Uterus (tissue), 2 donors: ENCODE results near the gene TESK2.

Experiments used
- CTCF ChIP-seq, 4 experiments: fragments of 200-600 bp in 2 of 4; fragments of 450-650 bp in 2 of 4; sonication (generic) in 2 of 4; IDR thresholded peaks; one replicate each; pipeline ENCODE4 v1.5.1; 2016 to 2019; ENCODE audit warnings: antibody characterized with exemption in 4 of 4, mild to moderate bottlenecking in 2 of 4, moderate library complexity in 1 of 4
- POLR2A ChIP-seq, 2 donors: fragments of 450-650 bp; IDR thresholded peaks; one replicate each; pipeline ENCODE4 v1.6.1; 2016; ENCODE audit warnings: antibody characterized with exemption in 2 of 2, mild to moderate bottlenecking in 1 of 2, moderate library complexity in 1 of 2

DNA sequence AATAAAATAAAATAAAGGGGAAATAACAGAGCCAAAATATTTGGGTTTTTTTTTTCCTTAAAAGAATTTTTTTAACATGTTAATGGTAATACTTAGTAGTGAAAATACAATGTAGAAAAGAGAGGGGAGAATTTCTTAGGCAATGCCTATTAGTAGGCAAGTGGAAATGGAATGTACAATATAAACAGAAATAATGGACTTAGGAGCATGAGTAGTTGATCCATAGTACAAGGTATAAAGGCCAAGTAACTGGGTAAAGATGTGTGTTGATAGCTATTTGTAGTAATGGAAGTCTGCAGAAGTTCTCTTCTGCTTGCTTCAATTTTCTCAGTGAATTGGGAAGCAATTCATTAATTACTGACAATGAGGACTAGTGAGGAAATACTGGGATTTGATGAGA, 34.4 kb downstream of the TESK2 start:
- TF ChIP-seq CTCF (IDR thresholded peaks at IDR 0.05) = no peak
- no peak for TF ChIP-seq POLR2A (IDR thresholded peaks at IDR 0.05)
